WERI-Rb-1 (cell line): ENCODE results near the gene MCM3.

Experiments
- DNase-seq: peaks from one replicate; pipeline ENCODE4 v3.0.0-alpha.2; 2020
- H3K27ac ChIP-seq: fragments of 250-450 bp; sonication (Bioruptor Pico); 2 replicates; pipeline ENCODE4 v1.5.1; 2020; ENCODE audit warnings: mild to moderate bottlenecking, moderate library complexity
- H3K27me3 ChIP-seq: fragments of 250-450 bp; sonication (Bioruptor Pico); 2 replicates; pipeline ENCODE4 v1.5.1; 2021; ENCODE audit warnings: mild to moderate bottlenecking, low read depth, moderate library complexity; ENCODE audit not compliant: insufficient read depth, severe bottlenecking
- H3K36me3 ChIP-seq: fragments of 250-450 bp; sonication (Bioruptor Pico); 2 replicates; pipeline ENCODE4 v1.5.1; 2020; ENCODE audit warnings: mild to moderate bottlenecking, moderate library complexity
- H3K4me3 ChIP-seq: 2 replicates; pipeline ENCODE4 v1.5.1; 2011; ENCODE audit warnings: low read depth, mild to moderate bottlenecking, control low read depth, low read length
- H3K9me3 ChIP-seq: fragments of 250-450 bp; sonication (Bioruptor Pico); 2 replicates; pipeline ENCODE4 v1.5.1; 2021; ENCODE audit warnings: mild to moderate bottlenecking, moderate library complexity; ENCODE audit not compliant: severe bottlenecking
- TF ChIP-seq, protein P1 (sequence below): IDR thresholded peaks from 2 replicates; pipeline ENCODE4 v1.5.1; 2011; ENCODE audit warnings: low read depth, mild to moderate bottlenecking, control low read depth, inconsistent platforms, low read length

The MCM3 gene

DNA sequence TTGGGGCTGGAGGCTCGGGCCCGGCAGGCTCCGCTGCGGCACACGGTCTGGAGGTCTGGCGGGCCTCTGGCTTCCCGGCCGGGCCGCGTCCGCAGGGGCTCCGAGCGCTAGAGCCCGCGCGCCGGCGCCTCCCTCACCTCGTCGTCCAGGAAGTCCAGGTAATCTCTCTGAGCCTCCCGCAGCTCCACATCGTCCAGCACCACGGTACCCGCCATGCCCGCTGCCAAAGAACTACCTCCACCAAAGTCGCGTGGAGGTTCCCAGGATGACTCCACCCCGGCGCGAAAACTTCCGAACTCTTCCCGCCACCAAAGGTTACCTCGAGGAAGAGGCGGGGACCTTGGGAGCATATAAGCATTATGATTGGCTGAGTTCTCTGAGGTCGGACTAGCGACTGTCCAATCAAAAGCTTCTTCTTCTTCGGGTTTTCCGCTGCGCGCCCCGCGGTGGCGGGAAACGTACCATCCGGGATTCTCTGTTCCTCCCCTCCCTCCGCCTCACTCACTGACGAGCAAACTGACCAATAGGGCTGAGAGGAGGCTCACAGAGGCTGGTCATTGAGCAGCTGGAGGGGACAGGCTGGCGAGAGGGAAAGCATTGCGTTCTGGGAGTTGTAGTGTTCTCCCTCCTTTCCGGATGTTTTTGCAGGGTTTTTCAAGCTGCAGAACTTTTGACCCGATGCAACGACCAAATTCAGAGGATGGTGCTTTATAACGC lies at the start of gene MCM3:
Gene MCM3 (minus strand): TSS at position 283 of the 717 bp plus-strand sequence. CDS start 68 bp downstream, at position 215.
- TF ChIP-seq, protein P1, sequence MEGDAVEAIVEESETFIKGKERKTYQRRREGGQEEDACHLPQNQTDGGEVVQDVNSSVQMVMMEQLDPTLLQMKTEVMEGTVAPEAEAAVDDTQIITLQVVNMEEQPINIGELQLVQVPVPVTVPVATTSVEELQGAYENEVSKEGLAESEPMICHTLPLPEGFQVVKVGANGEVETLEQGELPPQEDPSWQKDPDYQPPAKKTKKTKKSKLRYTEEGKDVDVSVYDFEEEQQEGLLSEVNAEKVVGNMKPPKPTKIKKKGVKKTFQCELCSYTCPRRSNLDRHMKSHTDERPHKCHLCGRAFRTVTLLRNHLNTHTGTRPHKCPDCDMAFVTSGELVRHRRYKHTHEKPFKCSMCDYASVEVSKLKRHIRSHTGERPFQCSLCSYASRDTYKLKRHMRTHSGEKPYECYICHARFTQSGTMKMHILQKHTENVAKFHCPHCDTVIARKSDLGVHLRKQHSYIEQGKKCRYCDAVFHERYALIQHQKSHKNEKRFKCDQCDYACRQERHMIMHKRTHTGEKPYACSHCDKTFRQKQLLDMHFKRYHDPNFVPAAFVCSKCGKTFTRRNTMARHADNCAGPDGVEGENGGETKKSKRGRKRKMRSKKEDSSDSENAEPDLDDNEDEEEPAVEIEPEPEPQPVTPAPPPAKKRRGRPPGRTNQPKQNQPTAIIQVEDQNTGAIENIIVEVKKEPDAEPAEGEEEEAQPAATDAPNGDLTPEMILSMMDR, result no peak
- Histone ChIP-seq H3K27ac (peak within 1 kb of the TSS; percentile 94), H3K9me3 (no peaks in the 10 kb centered on the region), H3K4me3 (peak within 1 kb of the TSS; percentile 92), H3K36me3 (peaks cover 48% of the 10 kb centered on the region), H3K27me3 (no peaks in the 10 kb centered on the region)
- peak; percentile 100 for DNase-seq

DNA sequence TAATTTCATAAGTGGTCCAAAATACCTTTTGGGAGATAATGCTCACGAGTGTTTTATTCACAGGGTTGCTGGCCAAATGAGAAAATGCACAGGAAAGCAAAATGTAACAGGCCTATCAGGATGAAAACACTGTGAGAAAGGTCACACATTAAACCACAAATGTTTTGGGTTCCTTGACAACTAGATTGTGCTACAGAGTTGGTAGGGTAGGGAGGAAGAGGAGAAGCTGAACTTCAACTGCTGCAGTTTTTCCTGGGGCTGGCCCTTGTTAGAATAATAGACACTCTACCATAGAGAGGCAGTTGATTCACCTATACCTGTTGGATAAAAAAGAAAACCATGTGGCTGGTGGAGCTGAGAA lies 49.3 kb upstream of the MCM3 start:
- DNase-seq, result no peak
- TF ChIP-seq, protein P1, result no peak
- Histone ChIP-seq H3K36me3 (no peaks in the 10 kb centered on the region), H3K4me3 (no peak overlapping the region), H3K9me3 (no peaks in the 10 kb centered on the region), H3K27me3 (no peaks in the 10 kb centered on the region), H3K27ac (no peak overlapping the region)

DNA sequence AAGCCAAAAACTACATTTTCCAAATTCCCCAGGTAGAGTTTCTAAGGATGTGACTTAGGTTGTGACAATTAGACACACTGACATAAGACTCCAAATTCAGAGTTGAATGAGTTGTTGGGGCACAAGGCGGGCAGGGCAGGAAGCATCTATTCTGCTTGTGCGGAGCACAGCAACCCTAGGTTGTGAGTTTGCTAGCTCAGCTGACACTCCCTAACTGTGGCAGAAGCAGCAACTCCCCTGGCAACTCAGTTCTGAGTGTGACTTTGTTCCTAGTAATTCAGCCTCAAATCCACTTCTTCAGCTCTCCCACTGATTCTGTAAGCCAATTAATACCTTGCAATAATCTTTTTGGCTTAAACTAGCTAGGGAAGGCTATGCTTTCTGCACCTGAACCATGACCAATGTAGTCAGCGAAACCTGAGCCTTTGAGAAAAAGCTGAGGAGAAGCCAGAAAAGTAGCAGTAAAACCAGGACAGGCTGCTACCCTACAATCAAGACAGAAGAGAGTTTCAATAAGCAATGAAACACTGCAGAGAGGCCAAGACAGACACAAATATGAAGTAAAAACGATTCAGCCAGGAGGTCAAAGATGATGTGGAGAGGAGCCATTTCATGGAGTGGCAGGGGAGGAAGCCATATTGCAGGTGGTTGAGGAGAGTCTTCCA lies 47.4 kb upstream of the MCM3 start:
- TF ChIP-seq, protein P1, result no peak
- Histone ChIP-seq H3K27me3 (no peaks in the 10 kb centered on the region), H3K27ac (no peak overlapping the region), H3K4me3 (no peak overlapping the region), H3K36me3 (no peaks in the 10 kb centered on the region), H3K9me3 (no peaks in the 10 kb centered on the region)
- DNase-seq, result peak; percentile 27

DNA sequence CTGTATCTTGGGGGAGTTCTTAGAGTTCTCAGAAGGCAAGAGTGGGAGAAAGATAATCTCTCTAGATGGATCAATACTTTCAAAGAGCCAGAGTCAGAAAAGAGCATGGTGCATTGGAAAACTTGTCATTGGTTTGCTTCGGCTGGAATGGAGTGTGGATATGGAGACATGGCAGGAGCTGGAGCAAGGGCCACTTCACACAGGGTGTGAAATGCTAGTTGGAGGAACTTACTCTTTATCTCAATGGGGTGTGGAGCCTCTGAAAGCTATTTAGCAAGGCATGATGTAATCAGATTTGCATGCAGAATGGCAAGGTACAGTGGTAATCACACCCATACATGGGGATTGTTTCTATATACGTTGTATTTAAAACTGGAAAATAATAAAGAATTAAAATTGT lies 45.9 kb upstream of the MCM3 start:
- Histone ChIP-seq H3K27me3 (no peaks in the 10 kb centered on the region), H3K36me3 (no peaks in the 10 kb centered on the region), H3K27ac (no peak overlapping the region), H3K9me3 (no peaks in the 10 kb centered on the region), H3K4me3 (no peak overlapping the region)
- TF ChIP-seq, protein P1, result no peak
- no peak for DNase-seq

DNA sequence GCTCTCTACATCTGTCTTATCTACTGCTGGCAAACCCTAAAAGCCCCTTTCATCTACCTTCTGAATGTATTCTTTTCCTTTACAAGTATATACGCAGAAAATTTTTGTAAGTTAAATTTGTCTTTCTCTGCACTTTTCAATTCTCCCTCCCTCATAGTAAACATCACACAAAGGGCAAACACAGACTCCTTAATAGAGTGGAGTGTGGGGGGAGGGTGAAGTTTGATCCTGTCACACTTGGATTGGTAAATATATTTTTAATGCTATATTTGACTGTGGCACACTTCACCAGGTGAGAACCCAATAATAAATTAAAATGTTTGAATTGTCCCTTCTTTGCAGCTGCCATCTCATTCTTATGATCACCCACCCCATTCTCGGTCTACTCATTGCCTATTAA lies 44.2 kb upstream of the MCM3 start:
- H3K27ac ChIP-seq, result no peak overlapping the region
- H3K4me3 ChIP-seq, result no peak overlapping the region
- TF ChIP-seq, protein P1, result no peak
- no peaks in the 10 kb centered on the region for H3K36me3 ChIP-seq
- H3K9me3 ChIP-seq, result no peaks in the 10 kb centered on the region
- no peak for DNase-seq
- H3K27me3 ChIP-seq, result no peaks in the 10 kb centered on the region
